Trophoblast cell (in vitro differentiated cells and primary cell): ENCODE measurements around the gene PACS1.

ENCODE experiments used
- DNase-seq, 2 donors: peaks; one replicate each; pipeline ENCODE4 v3.0.0-alpha.2; 2016
- H2AFZ ChIP-seq: 2 replicates; pipeline ENCODE4 v1.6.1; 2013; ENCODE audit warnings: low read length, moderate library complexity, mild to moderate bottlenecking; ENCODE audit not compliant: insufficient read depth, poor library complexity
- H2AK5ac ChIP-seq: 2 replicates; pipeline ENCODE4 v1.6.1; 2013; ENCODE audit warnings: mild to moderate bottlenecking, low read length
- H2BK120ac ChIP-seq: 2 replicates; pipeline ENCODE4 v1.6.1; 2013; ENCODE audit warnings: low read length, mild to moderate bottlenecking, moderate library complexity; ENCODE audit not compliant: insufficient read depth, poor library complexity
- H2BK12ac ChIP-seq: 2 replicates; pipeline ENCODE4 v1.6.1; 2013; ENCODE audit warnings: mild to moderate bottlenecking, low read length, moderate library complexity
- H2BK5ac ChIP-seq: 2 replicates; pipeline ENCODE4 v1.6.1; 2013; ENCODE audit warnings: low read length, low read depth, moderate library complexity, mild to moderate bottlenecking; ENCODE audit not compliant: poor library complexity
- H3K14ac ChIP-seq: 2 replicates; pipeline ENCODE4 v1.6.1; 2013; ENCODE audit warnings: mild to moderate bottlenecking, low read length
- H3K18ac ChIP-seq: 2 replicates; pipeline ENCODE4 v1.6.1; 2013; ENCODE audit warnings: mild to moderate bottlenecking, low read length
- H3K23ac ChIP-seq: 2 replicates; pipeline ENCODE4 v1.6.1; 2013; ENCODE audit warnings: low read length
- H3K27ac ChIP-seq: 2 replicates; pipeline ENCODE4 v1.5.1; 2013; ENCODE audit warnings: low read depth, mild to moderate bottlenecking, inconsistent platforms, low read length, moderate library complexity
- H3K27me3 ChIP-seq: 2 replicates; pipeline ENCODE4 v1.6.1; 2013; ENCODE audit warnings: inconsistent platforms, mild to moderate bottlenecking, low read length, moderate library complexity; ENCODE audit not compliant: insufficient read depth
- H3K36me3 ChIP-seq, 2 experiments: 1 replicate in 1 of 2; 2 replicates in 1 of 2; pipeline ENCODE4 v1.6.1; 2013; ENCODE audit warnings: low read length in 2 of 2, mild to moderate bottlenecking in 2 of 2, moderate library complexity in 1 of 2; ENCODE audit not compliant: insufficient read depth in 2 of 2, control insufficient read depth in 1 of 2
- H3K4ac ChIP-seq: 2 replicates; pipeline ENCODE4 v1.6.1; 2013; ENCODE audit warnings: low read depth, mild to moderate bottlenecking, low read length, moderate library complexity
- H3K4me1 ChIP-seq, 2 experiments: 1 replicate in 1 of 2; 2 replicates in 1 of 2; pipeline ENCODE4 v1.6.1; 2013; ENCODE audit warnings: low read length in 2 of 2, mild to moderate bottlenecking in 2 of 2, moderate library complexity in 1 of 2; ENCODE audit not compliant: insufficient read depth in 2 of 2, control insufficient read depth in 1 of 2
- H3K4me2 ChIP-seq: 2 replicates; pipeline ENCODE4 v1.6.1; 2013; ENCODE audit warnings: inconsistent platforms, mild to moderate bottlenecking, low read length, moderate library complexity
- H3K4me3 ChIP-seq: 2 replicates; pipeline ENCODE4 v1.5.1; 2013; ENCODE audit warnings: mild to moderate bottlenecking, low read depth, low read length, inconsistent platforms
- H3K79me1 ChIP-seq: one replicate; pipeline ENCODE4 v1.6.1; 2013; ENCODE audit warnings: low read length
- H3K79me2 ChIP-seq: 2 replicates; pipeline ENCODE4 v1.6.1; 2013; ENCODE audit warnings: low read length, mild to moderate bottlenecking; ENCODE audit not compliant: control insufficient read depth, insufficient read depth, poor library complexity
- H3K9ac ChIP-seq: 2 replicates; pipeline ENCODE4 v1.6.1; 2013; ENCODE audit warnings: mild to moderate bottlenecking, low read length
- H3K9me3 ChIP-seq: 2 replicates; pipeline ENCODE4 v1.6.1; 2013; ENCODE audit warnings: low read depth, mild to moderate bottlenecking, control low read depth, inconsistent platforms, low read length; ENCODE audit not compliant: insufficient read depth
- H4K12ac ChIP-seq: 2 replicates; pipeline ENCODE4 v1.6.1; 2013; ENCODE audit warnings: low read depth, mild to moderate bottlenecking, low read length, moderate library complexity
- H4K8ac ChIP-seq: 2 replicates; pipeline ENCODE4 v1.6.1; 2013; ENCODE audit warnings: low read depth, mild to moderate bottlenecking, low read length, moderate library complexity
- H4K91ac ChIP-seq: one replicate; pipeline ENCODE4 v1.6.1; 2013; ENCODE audit warnings: low read depth, mild to moderate bottlenecking, low read length, moderate library complexity
- WGBS: extraction: QIAGEN DNeasy Blood & Tissue Kit; methylation state at CpG from one replicate; pipeline ENCODE4 v1.1.7; 2013; ENCODE audit warnings: missing lambda C conversion rate; ENCODE audit not compliant: insufficient read length, insufficient coverage; ENCODE audit errors: extremely low coverage; 5-methylcytosine and 5-hydroxymethylcytosine counted together

The PACS1 gene

GRCh38 chr11:66061268-66061667, 8.8 kb upstream of the PACS1 start:
- Histone ChIP-seq H3K23ac (no peak overlapping the region), H2AFZ (no peak overlapping the region), H3K36me3 (peaks cover 60 to 75% of the 10 kb centered on the region in 2 experiments), H3K4me1 (no peaks in the 10 kb centered on the region), H3K4ac (no peak overlapping the region), H3K9me3 (peaks cover 3% of the 10 kb centered on the region), H4K91ac (no peak overlapping the region), H3K27ac (no peak overlapping the region), H3K4me2 (no peak overlapping the region), H4K12ac (no peak overlapping the region), H2BK120ac (no peak overlapping the region), H3K9ac (no peak overlapping the region), H2BK12ac (no peak overlapping the region), H2BK5ac (no peak overlapping the region), H4K8ac (no peak overlapping the region), H3K4me3 (no peak overlapping the region), H3K27me3 (no peaks in the 10 kb centered on the region), H3K18ac (no peak overlapping the region), H3K79me1 (no peaks in the 10 kb centered on the region), H3K14ac (no peak overlapping the region), H2AK5ac (no peak overlapping the region), H3K79me2 (no peaks in the 10 kb centered on the region)
- no CpG with 5 or more reads among the region's 6 CpGs for WGBS
- no peak for DNase-seq

- no peak overlapping the region for H3K9ac ChIP-seq
- H3K36me3 ChIP-seq: peaks cover 56 to 76% of the 10 kb centered on the region in 2 experiments
- no peak overlapping the region for H4K8ac ChIP-seq
- H3K4me1 ChIP-seq: no peaks in the 10 kb centered on the region
- no peaks in the 10 kb centered on the region for H3K79me1 ChIP-seq
- no peak overlapping the region for H2BK5ac ChIP-seq
- no peak overlapping the region for H3K4ac ChIP-seq
- H3K27ac ChIP-seq: no peak overlapping the region
- no peak overlapping the region for H3K23ac ChIP-seq
- no peak overlapping the region for H2BK12ac ChIP-seq
- no peak for DNase-seq
- no peak overlapping the region for H2AK5ac ChIP-seq
- H4K12ac ChIP-seq: no peak overlapping the region
- H4K91ac ChIP-seq: no peak overlapping the region
- H3K4me2 ChIP-seq: no peak overlapping the region
- H3K79me2 ChIP-seq: no peaks in the 10 kb centered on the region
- no peak overlapping the region for H3K4me3 ChIP-seq
- no peak overlapping the region for H2BK120ac ChIP-seq
- no peak overlapping the region for H3K18ac ChIP-seq
- no peaks in the 10 kb centered on the region for H3K27me3 ChIP-seq
- H3K14ac ChIP-seq: no peak overlapping the region
- H2AFZ ChIP-seq: no peak overlapping the region
- no CpG with 5 or more reads among the region's 2 CpGs for WGBS
- peaks cover 3% of the 10 kb centered on the region for H3K9me3 ChIP-seq
Observed at GRCh38 chr11:66062408-66062807, 7.7 kb upstream of the PACS1 start.

- Histone ChIP-seq H3K4me1 (no peaks in the 10 kb centered on the region), H3K14ac (no peak overlapping the region), H3K4me2 (no peak overlapping the region), H4K91ac (no peak overlapping the region), H4K8ac (no peak overlapping the region), H3K9ac (no peak overlapping the region), H3K9me3 (peaks cover 3% of the 10 kb centered on the region), H2BK12ac (no peak overlapping the region), H2AFZ (no peak overlapping the region), H3K18ac (no peak overlapping the region), H3K36me3 (peaks cover 57 to 78% of the 10 kb centered on the region in 2 experiments), H2BK5ac (no peak overlapping the region), H2BK120ac (no peak overlapping the region), H3K79me1 (no peaks in the 10 kb centered on the region), H3K27ac (no peak overlapping the region), H3K4ac (no peak overlapping the region), H2AK5ac (no peak overlapping the region), H3K27me3 (no peaks in the 10 kb centered on the region), H3K79me2 (no peaks in the 10 kb centered on the region), H4K12ac (no peak overlapping the region), H3K4me3 (no peak overlapping the region), H3K23ac (no peak overlapping the region)
- no CpG with 5 or more reads among the region's 2 CpGs for WGBS
- no peak for DNase-seq
Observed at GRCh38 chr11:66063900-66064299, 6.2 kb upstream of the PACS1 start.

GRCh38 chr11:66064571-66064970, 5.5 kb upstream of the PACS1 start:
- Histone ChIP-seq H4K8ac (no peak overlapping the region), H3K4me3 (no peak overlapping the region), H3K18ac (no peak overlapping the region), H3K36me3 (peaks cover 54 to 75% of the 10 kb centered on the region in 2 experiments), H3K27ac (no peak overlapping the region), H3K4me2 (no peak overlapping the region), H3K79me1 (peaks cover 3% of the 10 kb centered on the region), H3K23ac (no peak overlapping the region), H3K4ac (no peak overlapping the region), H2AFZ (no peak overlapping the region), H3K14ac (no peak overlapping the region), H3K9me3 (peaks cover 3% of the 10 kb centered on the region), H2BK120ac (no peak overlapping the region), H4K91ac (no peak overlapping the region), H3K79me2 (peaks cover under 1% of the 10 kb centered on the region), H2BK5ac (no peak overlapping the region), H2BK12ac (no peak overlapping the region), H3K4me1 (peaks cover 3% of the 10 kb centered on the region in 2 experiments), H4K12ac (no peak overlapping the region), H3K27me3 (no peaks in the 10 kb centered on the region), H3K9ac (no peak overlapping the region), H2AK5ac (no peak overlapping the region)
- DNase-seq: no peak
- no CpG with 5 or more reads among the region's 1 CpG for WGBS
